Renal cortex interstitium (tissue), 11 donors: ENCODE measurements around the gene SH3BP5. TPM values are rescaled to one million over a fixed set of nuclear protein-coding genes. Genes with fewer than 3 reads are reported as not detected.
A peak's percentile ranks its signal among the peaks of the same experiment; 100 is the strongest.

Source experiments
- DNase-seq, 11 donors: peaks; one replicate each; pipeline ENCODE4 v3.0.0-alpha.2; 2013; ENCODE audit warnings: low read depth in 9 of 11, low spot score in 4 of 11; ENCODE audit errors: extremely low read depth in 1 of 11
- polyA plus RNA-seq, 3 donors: library from polyadenylated mRNA; unstranded; fragments of 120-200 nt; gene quantifications; one replicate each; pipeline ENCODE4 v1.2.1, GENCODE V29; 2013; ENCODE audit not compliant: insufficient read length in 3 of 3

SH3BP5 gene
- polyA plus RNA-seq, 3 donors, result 58.1 to 60.9 (median 60.5) TPM

DNA sequence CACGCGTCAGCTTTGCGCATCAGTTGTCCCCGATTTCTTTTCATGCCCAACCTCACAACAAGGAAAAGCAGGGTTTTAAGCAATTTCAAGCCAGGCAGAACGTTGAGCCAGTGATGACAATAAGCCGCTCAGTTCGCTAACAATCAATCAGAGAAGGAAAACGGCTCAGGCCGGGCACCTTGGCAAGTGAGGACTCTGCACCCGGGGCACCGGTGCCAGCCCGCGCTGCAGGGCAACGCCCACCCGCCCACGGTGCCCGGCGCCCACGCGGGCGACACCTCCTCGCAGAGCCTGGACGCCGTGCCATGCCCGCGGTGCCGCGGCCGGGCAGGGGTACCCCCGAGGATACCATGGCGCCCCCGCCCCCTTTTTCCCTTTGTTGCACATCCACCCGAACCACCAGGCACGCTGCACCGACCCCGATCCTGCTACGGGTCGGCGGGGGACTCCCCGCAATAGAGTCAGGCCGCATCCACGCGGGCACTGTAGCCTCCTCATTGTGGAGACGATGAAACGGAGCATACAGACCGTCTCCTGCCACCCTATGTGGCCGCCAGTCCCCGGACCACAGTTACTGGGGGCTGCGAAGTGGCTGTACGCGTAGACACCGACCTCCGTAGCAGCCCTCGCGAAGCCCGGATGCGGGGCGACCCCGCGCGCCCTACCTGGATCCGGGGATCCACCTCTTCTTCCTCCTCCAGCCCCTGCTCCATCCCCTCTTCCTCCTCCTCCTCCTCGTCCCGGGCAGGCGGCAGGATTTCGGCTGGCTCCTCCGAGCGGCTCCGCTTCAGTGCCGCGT lies 581 bp downstream of the SH3BP5 start:
- DNase-seq, result no peak

DNA sequence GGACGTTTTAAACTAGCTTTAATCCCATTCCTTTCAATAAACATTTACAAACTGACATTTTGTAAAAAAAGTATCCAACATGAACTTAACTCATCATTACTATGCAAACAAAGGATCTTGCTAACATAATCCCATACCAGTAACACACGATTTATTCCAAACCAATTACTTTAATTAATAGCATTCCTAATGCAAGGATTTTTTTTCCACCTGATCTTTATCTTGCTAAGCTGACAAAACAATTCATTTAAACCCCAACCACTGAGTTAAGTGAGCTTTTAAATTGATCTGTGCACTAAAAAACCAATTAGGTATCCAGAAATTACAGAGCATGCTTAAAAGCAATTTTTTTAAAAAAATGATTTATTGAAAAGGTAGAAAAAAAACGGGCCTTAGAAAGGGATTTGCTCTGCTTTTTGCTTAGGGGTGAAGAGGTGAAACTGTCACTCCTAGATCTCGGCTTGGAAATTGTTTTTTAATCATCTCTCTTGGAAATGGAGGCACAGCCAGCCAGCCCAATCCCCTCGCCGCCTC lies 1.2 kb downstream of the SH3BP5 start:
- DNase-seq, result no peak

DNA sequence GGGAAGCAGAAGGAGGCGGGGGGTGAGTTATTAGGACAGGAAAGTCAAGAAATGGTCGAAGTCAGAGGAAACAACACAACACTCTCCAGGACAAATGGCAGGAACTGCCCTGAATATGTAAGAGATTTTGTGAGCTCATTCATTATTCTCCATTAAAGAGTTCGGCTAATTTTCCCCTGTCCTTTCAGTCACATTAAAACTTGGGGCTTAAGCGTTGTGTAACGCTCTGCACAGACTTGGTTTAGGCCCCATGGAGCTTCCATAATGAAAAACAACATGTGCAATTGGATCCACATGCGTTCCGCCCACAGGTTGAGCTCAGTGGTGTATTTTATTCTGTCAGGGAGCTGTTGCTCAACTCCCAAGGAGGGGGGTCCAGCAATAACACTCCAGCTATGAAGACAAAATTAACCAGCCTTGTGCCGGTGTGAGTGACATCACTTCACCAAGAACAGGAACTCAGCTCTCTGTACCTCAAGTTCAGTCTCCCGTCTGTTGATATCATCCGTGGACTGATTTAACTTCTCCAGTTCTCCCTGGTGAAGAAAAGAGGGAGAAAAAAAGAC lies 2.3 kb downstream of the SH3BP5 start:
- peak in 1 of 11 donors; percentile 76 for DNase-seq

DNA sequence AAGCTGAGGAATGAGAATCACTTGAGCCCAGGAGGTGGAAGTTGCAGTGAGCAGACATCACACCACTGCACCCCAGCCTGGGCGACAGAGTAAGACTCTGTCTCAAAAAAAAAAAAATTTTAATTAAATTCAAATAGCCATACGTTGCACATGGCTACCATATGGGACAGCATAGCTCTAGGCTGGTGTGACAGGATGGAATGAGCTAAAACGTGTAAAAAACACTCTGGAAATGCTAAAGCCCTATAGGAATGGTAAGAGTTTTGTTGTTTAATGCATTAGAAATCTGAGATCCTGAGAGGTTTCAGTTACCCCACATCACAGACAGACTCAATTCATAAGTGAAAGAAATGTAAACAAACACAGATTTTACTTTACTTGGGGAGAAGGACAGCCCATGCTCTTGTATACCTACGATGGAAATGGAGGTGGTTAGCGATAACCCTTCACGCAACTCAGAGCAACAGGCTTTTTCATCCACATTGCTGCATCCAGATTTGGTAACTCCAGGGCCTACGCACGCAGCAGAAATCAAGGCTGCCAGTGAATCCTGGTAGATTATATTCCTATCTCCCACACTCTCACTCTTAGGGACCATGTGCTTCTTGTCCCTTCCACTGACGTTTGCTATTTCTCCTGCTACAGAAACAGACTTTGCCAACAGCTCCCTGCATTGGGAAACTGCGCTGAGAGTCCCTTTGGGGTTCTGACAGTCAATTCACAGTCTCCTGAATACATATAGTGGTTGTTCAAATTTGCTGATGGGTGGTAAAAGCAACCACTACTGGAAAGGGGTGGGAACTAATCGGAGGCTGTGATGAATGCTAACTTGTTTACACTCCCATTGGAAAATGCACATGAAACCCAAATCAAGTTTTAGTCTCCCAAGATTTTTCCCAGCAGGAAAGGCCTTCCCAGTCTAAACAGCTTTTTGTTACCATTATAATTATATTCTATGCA lies 3.1 kb downstream of the SH3BP5 start:
- no peak for DNase-seq

DNA sequence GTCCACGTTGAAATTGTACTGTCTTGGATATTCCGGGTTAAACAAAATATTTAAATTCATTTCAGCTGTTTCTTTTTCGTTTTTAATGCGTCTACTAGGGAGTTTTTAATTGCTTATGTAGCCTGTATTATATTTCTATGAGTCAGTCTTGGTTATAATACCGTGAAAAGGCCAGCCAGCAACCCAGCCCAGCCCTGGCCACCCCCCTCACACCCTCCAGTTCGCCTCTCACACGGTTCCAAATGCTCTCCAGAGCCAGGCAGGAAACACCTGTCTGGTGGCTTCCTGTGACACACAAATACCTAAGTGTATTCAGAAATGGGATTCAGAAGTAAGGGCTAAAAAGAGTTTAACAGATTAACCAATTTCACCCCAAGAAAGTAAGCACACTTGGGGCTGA lies 4.4 kb downstream of the SH3BP5 start:
- no peak for DNase-seq

DNA sequence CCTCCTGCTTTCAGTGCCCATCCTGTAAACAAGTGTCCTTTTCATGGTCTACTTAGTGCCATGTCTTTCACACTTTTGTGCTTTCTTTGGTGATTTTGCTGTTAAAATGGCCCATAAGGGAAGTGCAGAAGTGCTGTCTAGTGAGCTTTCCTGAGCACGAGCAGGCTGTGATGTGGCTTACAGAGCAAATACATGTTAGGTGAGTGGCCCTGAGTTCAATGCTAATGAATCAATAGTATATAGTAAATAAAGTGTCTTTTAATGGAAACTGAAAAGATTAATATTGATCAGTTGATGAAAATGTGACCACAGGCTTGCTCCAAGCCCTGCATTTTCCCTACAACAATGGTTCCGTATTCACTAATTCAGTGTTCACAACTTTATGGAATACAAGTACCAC lies 5.7 kb downstream of the SH3BP5 start:
- no peak for DNase-seq

DNA sequence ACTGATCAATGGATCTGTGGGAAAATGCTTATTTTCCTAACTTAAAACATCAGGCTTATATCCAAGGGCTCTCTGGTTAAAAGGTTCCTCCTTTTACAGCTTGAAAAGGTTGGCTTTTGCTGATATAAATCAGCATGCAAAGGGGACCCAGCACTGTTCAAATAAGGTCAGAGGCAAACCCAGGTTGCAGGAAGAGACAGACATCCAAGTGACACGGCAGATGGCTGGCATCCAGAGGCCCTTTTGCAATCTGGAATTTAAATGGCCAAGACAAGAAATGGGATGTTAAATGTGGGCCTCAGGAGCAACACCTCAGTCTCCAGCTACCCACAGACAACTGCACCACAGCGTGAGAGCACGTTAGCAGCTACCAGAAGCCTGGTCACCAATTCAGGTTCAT lies 6.3 kb downstream of the SH3BP5 start:
- no peak for DNase-seq

DNA sequence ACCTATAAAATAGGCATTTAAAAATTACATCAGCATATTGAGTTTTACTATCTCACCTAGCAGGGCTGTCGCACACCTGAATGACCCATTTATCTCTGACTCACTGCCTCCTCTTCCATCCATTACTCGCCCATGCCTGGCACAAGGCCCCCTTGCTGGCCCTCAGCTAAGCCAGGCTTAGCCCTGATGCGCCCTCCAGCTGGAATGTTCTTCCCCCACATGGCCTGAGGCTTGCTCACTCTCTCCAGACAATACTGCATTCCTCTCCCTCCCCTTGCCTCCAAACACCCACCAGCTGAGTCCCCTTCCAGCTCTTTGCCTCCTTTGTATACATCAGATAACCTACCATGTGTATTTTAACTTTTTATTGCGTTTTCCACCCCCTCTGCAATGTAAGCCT lies 7.2 kb downstream of the SH3BP5 start:
- DNase-seq, result no peak

DNA sequence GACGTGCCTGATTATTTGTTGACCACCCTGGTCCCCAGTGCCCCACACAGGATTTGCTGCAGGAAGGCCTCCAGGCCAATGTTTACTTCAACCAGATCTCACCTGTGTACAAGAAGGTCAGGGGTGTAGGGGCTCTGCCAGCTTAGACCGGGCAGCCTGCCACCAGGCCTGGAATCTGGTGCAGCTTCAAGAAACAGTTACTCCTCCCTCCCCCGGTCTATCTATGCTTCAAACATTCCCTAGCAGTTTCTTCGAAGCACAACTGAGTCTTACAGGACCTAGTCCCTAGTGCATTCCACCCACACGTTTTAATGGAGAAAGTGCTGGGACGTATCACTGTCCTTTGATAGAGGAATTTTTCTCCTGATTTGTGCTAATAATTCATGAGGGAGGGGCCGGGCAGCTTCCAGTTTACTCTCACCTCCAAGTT lies 8.0 kb downstream of the SH3BP5 start:
- DNase-seq, result no peak

DNA sequence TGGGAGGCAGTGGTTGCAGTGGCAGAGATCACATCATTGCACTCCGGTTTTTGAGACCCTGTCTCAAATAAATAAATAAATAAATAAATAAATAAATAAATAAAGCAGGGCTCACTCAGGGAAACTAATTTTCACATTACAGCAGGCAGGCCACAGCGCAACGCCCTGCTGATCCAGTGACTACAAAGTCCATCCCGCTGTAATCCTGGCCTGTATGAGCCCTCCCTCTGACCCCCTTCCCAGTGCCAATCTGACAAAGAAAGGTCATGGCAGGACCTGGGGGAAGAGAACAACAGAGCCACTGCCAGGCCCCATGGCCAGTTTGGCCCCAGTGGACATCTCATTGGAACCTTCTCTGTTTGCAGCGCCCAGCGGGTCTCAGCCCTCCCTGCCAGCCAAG lies 9.3 kb downstream of the SH3BP5 start:
- no peak for DNase-seq

DNA sequence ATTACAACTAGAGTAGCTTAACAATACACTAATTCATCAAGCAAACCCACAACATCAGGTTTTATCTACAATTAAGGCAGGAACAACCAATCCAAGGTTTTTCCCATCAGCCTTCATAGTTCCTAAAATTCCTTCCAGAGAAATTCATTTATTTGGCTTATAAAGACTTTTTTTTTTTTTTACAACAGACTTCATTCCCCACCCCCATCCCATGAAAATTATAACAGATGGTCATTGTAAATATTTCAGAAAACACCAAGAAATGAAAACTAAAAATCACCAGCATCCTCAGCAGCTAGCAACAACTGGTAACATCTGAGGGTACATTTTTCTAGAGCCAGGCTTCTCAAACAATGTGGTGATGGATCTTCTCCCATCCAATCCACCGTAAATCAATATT lies 11.0 kb downstream of the SH3BP5 start:
- no peak for DNase-seq

DNA sequence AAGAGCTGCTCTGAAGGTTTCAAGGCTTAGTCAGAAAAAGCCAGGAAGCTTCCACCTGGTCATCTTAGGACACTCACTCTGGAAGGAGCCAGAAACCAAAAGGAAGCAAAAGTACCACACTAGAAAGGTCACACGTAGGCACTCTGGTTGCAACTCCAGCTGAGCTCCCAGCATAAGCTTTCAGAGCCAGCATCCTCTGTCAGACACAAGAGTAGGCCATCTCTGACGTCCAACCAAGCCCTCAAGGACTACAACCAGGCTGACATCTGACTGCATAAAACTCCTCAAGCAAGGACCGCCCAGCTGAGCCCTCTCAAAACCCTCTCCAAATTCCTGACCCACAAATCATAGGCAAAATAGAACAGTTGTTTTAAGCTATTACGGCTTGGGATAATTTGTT lies 12.8 kb downstream of the SH3BP5 start:
- no peak for DNase-seq

DNA sequence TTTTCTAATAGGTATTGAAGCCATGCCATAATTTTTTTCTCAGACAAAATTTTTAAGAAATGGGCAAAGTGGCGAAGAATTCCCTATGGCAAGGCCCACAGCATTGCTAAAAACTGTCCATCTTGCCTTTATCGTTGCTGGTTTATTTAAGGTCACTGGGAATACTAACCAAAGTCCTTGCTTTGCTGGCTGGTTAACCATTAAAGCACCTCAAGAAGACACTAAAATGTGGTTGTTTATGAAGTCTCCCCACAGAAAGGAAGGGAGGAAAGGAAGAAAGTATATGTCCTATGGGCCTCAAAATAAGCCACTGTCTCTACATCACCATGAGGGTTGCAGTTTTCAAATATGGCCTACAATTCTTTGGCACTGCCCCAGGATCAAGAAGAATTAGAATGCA lies 13.2 kb downstream of the SH3BP5 start:
- DNase-seq, result no peak

DNA sequence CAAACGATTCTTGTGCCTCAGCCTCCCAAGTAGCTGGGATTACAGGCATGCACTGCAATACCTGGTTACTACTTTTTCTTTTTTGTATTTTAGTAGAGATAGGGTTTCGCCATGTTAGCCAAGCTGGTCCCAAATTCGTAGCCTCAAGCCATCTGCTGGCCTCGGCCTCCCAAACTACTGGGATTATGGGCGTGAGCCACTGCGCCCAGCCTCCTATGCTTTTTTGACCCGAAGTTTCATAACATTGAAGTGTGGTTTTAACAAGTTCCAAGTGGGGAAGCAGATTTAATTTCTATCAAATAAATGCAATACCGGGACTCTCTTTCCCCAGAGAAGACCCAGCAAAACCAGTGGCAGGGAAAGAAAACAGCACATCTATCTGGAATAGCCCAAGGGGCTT lies 13.7 kb downstream of the SH3BP5 start:
- DNase-seq, result no peak

DNA sequence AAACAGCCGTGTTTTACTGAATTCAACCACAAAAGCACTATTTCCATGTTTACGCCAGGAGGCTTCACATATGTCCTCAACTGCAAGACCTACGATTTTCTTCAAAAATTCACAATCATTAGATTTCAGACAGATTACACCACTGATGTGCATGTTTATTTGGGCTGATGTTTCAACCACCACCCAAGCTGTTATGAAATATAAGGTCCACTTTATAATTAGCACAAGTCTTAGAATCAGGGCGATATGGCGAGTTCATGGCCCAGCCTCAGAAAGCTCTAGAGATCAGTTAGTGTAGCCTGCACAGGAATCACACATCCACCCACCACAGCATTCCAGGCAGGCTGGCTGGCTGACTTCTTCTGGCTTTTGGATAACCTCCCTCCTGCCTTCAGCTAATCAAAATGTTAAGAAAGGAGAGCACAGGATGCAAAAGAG lies 15.4 kb downstream of the SH3BP5 start:
- DNase-seq, result no peak

DNA sequence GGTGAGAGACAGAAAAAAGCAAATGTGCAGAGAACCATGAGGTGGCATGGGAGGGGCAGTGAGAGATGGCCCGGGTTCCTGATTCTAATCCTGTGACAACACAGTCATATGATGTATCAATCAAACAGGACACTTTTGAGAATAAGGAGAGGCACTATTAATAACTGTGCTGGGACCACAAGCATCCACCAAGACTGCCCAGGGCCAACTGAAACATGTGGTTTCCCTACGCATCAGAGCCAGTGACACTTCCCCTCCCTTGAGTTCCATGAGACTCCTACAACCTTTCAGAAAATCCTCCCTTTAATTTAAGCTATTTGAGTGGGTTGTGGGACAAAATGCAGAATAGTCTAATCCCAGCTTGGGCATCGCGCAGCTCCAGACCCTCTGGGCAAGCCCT lies 17.4 kb downstream of the SH3BP5 start:
- DNase-seq, result no peak

DNA sequence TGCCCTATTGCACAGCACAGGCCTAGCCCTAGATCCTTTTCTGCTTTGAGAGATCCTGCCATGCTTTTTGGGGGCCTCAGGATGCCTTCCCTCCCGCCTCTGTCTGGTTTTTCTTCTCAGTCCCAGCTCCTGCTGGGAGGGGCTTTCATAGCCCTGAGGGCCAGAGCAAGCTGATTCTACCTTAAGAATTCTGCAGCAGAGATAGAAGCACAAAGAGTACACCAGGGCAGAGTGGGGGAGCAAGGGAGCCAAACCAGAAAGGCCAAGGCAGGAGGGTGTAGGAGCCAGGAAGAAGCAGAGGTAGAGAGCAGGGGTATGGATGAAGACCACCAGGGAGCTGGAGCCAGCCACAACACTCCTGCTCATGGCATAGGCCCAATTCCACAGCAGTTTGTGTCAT lies 18.1 kb downstream of the SH3BP5 start:
- no peak for DNase-seq

DNA sequence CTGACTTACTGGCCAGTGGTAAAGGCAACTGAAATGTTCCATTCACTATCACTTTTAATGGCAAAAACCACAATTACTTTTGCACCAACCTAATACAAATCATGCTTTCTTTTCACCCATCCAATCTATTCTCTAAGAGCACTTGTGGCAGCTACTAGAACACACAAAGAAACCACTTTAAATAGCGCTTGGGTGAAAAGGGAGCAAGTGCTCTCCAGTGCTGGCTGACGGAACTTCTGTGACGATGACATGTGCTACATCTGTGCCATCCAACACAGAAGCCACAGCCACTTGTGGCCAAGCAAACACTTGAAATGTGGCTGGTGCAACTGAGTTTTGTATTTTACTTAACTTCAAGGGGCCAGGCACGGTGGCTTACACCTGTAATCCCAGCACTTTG lies 18.9 kb downstream of the SH3BP5 start:
- no peak for DNase-seq

DNA sequence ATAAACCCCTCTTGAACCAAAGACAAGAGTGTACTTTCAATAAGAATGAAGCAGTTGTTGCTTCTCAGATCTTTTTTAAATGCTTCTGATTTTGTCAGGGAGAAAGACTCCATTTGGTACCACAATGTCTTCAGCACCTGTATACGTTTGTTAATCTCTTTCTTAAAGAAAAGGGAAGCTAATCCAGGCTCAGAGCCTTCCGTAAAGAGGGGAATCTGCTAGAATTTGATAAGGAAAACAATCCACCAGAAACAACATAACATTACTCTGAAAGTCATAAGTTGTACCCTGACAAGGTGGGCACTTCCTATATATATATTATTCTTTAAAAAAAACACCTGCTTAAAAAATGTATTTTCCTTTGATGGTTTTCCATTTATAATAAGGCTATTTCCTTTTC lies 19.8 kb downstream of the SH3BP5 start:
- no peak for DNase-seq
